ENCODE results near the gene YWHAH.

YWHAH gene

GRCh38 chr22:31943978-31944699 is at the start of gene YWHAH:
TSS of gene YWHAH (plus strand) at chr22:31944535. CDS start at chr22:31944734, 199 bp downstream.
- peak; percentile 53 to 86 for DNase-seq

- no peak for DNase-seq
Observed at GRCh38 chr22:31895411-31896123, 48.8 kb upstream of the YWHAH start.

GRCh38 chr22:31896472-31896871 is 47.9 kb upstream of the YWHAH start:
- DNase-seq, result no peak

- no peak for DNase-seq
Observed at GRCh38 chr22:31897842-31898805, 46.2 kb upstream of the YWHAH start.

GRCh38 chr22:31898926-31899325 is 45.4 kb upstream of the YWHAH start:
- DNase-seq, result no peak

GRCh38 chr22:31899669-31900068 is 44.7 kb upstream of the YWHAH start:
- no peak for DNase-seq

- DNase-seq, result no peak
Observed at GRCh38 chr22:31901388-31902137, 42.8 kb upstream of the YWHAH start.

GRCh38 chr22:31904651-31905050 is 39.7 kb upstream of the YWHAH start:
- no peak for DNase-seq

GRCh38 chr22:31905356-31905755 is 39.0 kb upstream of the YWHAH start:
- no peak for DNase-seq

- DNase-seq, result no peak
Observed at GRCh38 chr22:31906086-31906485, 38.2 kb upstream of the YWHAH start.

GRCh38 chr22:31906569-31906968 is 37.8 kb upstream of the YWHAH start:
- no peak for DNase-seq

GRCh38 chr22:31909977-31910376 is 34.4 kb upstream of the YWHAH start:
- DNase-seq, result no peak

GRCh38 chr22:31911565-31912406 is 32.5 kb upstream of the YWHAH start:
- DNase-seq, result no peak

GRCh38 chr22:31912407-31912743 is 32.0 kb upstream of the YWHAH start:
- no peak for DNase-seq

- no peak for DNase-seq
Observed at GRCh38 chr22:31915586-31915985, 28.7 kb upstream of the YWHAH start.

- no peak for DNase-seq
Observed at GRCh38 chr22:31917227-31917921, 27.0 kb upstream of the YWHAH start.

GRCh38 chr22:31919730-31920129 is 24.6 kb upstream of the YWHAH start:
- DNase-seq, result no peak

GRCh38 chr22:31920306-31920705 is 24.0 kb upstream of the YWHAH start:
- DNase-seq, result no peak

GRCh38 chr22:31921106-31921505 is 23.2 kb upstream of the YWHAH start:
- no peak for DNase-seq

GRCh38 chr22:31922534-31922933 is 21.8 kb upstream of the YWHAH start:
- DNase-seq, result no peak

GRCh38 chr22:31923136-31923535 is 21.2 kb upstream of the YWHAH start:
- DNase-seq, result no peak

Data from SW 1271 (cell line).